Astrocyte (in vitro differentiated cells and primary cell): Measurements from ENCODE around the gene TMEM266. TPM values are rescaled to one million over a fixed set of nuclear protein-coding genes. Genes with fewer than 3 reads are reported as not detected.

Experiments used
- DNase-seq: peaks from one replicate; pipeline ENCODE4 v3.0.0-alpha.2; 2010; ENCODE audit warnings: low read depth
- FAIRE-seq: peaks from 2 replicates; lab custom pipeline; 2011; peaks lifted over from hg19 to GRCh38; lab: Jason Lieb, UNC
- H2AFZ ChIP-seq: 2 replicates; pipeline ENCODE4 v1.6.0; 2012; ENCODE audit warnings: low read depth, low read length, inconsistent platforms
- H3K27ac ChIP-seq: 2 replicates; pipeline ENCODE4 v1.5.1; 2011; ENCODE audit warnings: low read depth, low read length, inconsistent platforms
- H3K27me3 ChIP-seq: 2 replicates; pipeline ENCODE4 v1.6.0; 2011; ENCODE audit warnings: low read length, inconsistent platforms; ENCODE audit not compliant: insufficient read depth
- H3K36me3 ChIP-seq: 2 replicates; pipeline ENCODE4 v1.5.1; 2011; ENCODE audit warnings: low read length, inconsistent platforms; ENCODE audit not compliant: insufficient read depth
- H3K4me1 ChIP-seq: 2 replicates; pipeline ENCODE4 v1.5.1; 2011; ENCODE audit warnings: low read length, inconsistent platforms; ENCODE audit not compliant: insufficient read depth
- H3K4me2 ChIP-seq: 2 replicates; pipeline ENCODE4 v1.6.0; 2012; ENCODE audit warnings: low read length, inconsistent platforms
- H3K4me3 ChIP-seq: 2 replicates; pipeline ENCODE4 v1.5.1; 2011; ENCODE audit warnings: low read depth, mild to moderate bottlenecking, low read length, inconsistent platforms; ENCODE audit not compliant: insufficient read depth
- H3K79me2 ChIP-seq: 2 replicates; pipeline ENCODE4 v1.6.0; 2012; ENCODE audit warnings: mild to moderate bottlenecking, low read length, inconsistent platforms; ENCODE audit not compliant: insufficient read depth
- H3K9ac ChIP-seq: 2 replicates; pipeline ENCODE4 v1.6.0; 2012; ENCODE audit warnings: mild to moderate bottlenecking, low read length, inconsistent platforms
- H3K9me3 ChIP-seq: 2 replicates; pipeline ENCODE4 v1.5.1; 2012; ENCODE audit warnings: low read depth, mild to moderate bottlenecking, low read length, inconsistent platforms; ENCODE audit not compliant: insufficient read depth
- H4K20me1 ChIP-seq: 2 replicates; pipeline ENCODE4 v1.6.0; 2012; ENCODE audit warnings: low read length, inconsistent platforms; ENCODE audit not compliant: insufficient read depth
- H3K27ac Mint-ChIP-seq: one replicate; pipeline ENCODE4 v1.8.0; 2021; ENCODE audit warnings: mild to moderate bottlenecking, mixed read lengths; ENCODE audit not compliant: unreplicated experiment
- H3K27me3 Mint-ChIP-seq: one replicate; pipeline ENCODE4 v1.8.0; 2021; ENCODE audit warnings: low read depth, mixed read lengths; ENCODE audit not compliant: unreplicated experiment
- H3K36me3 Mint-ChIP-seq: one replicate; pipeline ENCODE4 v1.8.0; 2021; ENCODE audit warnings: low read depth, mixed read lengths; ENCODE audit not compliant: unreplicated experiment
- H3K4me1 Mint-ChIP-seq: one replicate; pipeline ENCODE4 v1.8.0; 2021; ENCODE audit warnings: low read depth, mixed read lengths; ENCODE audit not compliant: unreplicated experiment
- H3K4me3 Mint-ChIP-seq: one replicate; pipeline ENCODE4 v1.8.0; 2021; ENCODE audit warnings: mild to moderate bottlenecking, moderate library complexity, mixed read lengths; ENCODE audit not compliant: unreplicated experiment
- H3K9me3 Mint-ChIP-seq: one replicate; pipeline ENCODE4 v1.8.0; 2021; ENCODE audit warnings: mild to moderate bottlenecking, mixed read lengths; ENCODE audit not compliant: unreplicated experiment
- EZH2 ChIP-seq: IDR thresholded peaks from 2 replicates; pipeline ENCODE4 v1.6.1; 2012; ENCODE audit warnings: mild to moderate bottlenecking, low read length, inconsistent platforms; ENCODE audit not compliant: insufficient read depth
- total RNA-seq: library from RNA; stranded (reverse); gene quantifications from 2 replicates; pipeline ENCODE4 v1.2.1, GENCODE V29; 2021
- TF ChIP-seq, protein P1 (sequence below): IDR thresholded peaks from 2 replicates; pipeline ENCODE4 v1.5.1; 2011; ENCODE audit warnings: low read depth, mild to moderate bottlenecking, inconsistent platforms, low read length, moderate library complexity; ENCODE audit not compliant: insufficient read depth

The TMEM266 gene
- total RNA-seq, 1 donor from 2014 or later = 0.36 TPM

DNA sequence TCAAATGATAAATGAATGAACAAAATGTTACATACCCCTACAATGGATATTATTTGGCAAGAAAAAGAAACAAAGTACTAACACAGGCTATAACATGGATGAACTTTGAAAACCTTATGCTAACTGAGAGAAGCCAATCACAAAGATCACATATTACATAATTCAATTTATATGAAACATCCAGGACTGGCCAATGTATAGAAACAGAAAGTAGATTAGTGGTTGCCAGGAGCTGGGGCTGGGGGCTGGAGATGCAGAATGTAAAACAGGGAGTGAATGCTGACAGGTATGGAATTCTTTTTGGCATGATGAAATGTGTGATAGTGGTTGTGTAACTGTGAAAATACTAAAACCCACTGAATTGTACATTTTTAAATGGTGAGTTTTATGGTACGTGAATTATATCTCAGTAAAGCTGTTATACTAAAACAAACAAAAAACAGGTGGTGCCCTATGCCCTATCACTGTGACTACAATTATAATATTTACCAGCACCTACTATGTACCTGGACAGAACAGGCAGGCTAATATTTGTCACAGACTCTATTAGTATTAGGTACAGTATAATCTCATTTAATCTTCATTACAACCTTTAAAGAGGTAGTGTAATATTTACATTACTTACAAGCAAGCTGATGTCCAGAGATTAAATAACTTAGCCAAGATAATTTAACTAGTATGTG is 161.4 kb downstream of the TMEM266 start:
- H3K9me3 ChIP-seq = no peaks in the 10 kb centered on the region
- no peaks in the 10 kb centered on the region for H3K27me3 Mint-ChIP-seq
- no peaks in the 10 kb centered on the region for H3K36me3 ChIP-seq
- FAIRE-seq (no peak), DNase-seq (no peak)
- H2AFZ ChIP-seq = no peak overlapping the region
- no peak overlapping the region for H3K4me2 ChIP-seq
- H3K4me1 ChIP-seq = peaks cover 13% of the 10 kb centered on the region
- no peak overlapping the region for H3K4me3 ChIP-seq
- no peaks in the 10 kb centered on the region for H3K9me3 Mint-ChIP-seq
- TF ChIP-seq EZH2 = no peak
- TF ChIP-seq, protein P1, sequence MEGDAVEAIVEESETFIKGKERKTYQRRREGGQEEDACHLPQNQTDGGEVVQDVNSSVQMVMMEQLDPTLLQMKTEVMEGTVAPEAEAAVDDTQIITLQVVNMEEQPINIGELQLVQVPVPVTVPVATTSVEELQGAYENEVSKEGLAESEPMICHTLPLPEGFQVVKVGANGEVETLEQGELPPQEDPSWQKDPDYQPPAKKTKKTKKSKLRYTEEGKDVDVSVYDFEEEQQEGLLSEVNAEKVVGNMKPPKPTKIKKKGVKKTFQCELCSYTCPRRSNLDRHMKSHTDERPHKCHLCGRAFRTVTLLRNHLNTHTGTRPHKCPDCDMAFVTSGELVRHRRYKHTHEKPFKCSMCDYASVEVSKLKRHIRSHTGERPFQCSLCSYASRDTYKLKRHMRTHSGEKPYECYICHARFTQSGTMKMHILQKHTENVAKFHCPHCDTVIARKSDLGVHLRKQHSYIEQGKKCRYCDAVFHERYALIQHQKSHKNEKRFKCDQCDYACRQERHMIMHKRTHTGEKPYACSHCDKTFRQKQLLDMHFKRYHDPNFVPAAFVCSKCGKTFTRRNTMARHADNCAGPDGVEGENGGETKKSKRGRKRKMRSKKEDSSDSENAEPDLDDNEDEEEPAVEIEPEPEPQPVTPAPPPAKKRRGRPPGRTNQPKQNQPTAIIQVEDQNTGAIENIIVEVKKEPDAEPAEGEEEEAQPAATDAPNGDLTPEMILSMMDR = no peak
- H3K4me3 Mint-ChIP-seq = no peak overlapping the region
- peaks cover 12% of the 10 kb centered on the region for H3K4me1 Mint-ChIP-seq
- no peak overlapping the region for H3K27ac ChIP-seq
- no peaks in the 10 kb centered on the region for H3K79me2 ChIP-seq
- no peak overlapping the region for H3K9ac ChIP-seq
- no peak overlapping the region for H3K27ac Mint-ChIP-seq
- H3K36me3 Mint-ChIP-seq = peaks cover 21% of the 10 kb centered on the region
- peaks cover 37% of the 10 kb centered on the region for H4K20me1 ChIP-seq
- no peaks in the 10 kb centered on the region for H3K27me3 ChIP-seq

DNA sequence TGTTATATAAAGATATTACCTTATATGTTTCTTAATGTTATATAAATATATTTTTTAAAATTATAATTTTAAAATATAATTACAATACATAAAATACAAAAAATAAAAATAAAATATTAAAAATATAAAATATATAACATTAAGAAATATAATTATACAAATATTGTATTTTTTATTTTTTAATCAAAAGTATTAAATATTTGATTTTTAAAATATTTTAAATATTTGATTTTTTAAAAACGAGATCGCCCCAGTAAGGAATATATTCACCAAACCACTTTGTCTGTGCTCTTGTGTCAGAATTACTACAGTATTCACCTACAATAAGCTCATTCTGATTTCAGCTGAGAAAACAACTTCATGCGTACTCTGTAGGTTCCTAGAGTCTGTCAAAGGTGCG is 162.4 kb downstream of the TMEM266 start:
- no peak overlapping the region for H3K9ac ChIP-seq
- FAIRE-seq (no peak), DNase-seq (no peak)
- no peak overlapping the region for H3K27ac ChIP-seq
- no peaks in the 10 kb centered on the region for H3K36me3 ChIP-seq
- H3K27me3 ChIP-seq = no peaks in the 10 kb centered on the region
- Mint-ChIP-seq H3K9me3 (no peaks in the 10 kb centered on the region), H3K4me3 (no peak overlapping the region), H3K4me1 (peaks cover 7% of the 10 kb centered on the region), H3K27me3 (no peaks in the 10 kb centered on the region), H3K36me3 (peaks cover 21% of the 10 kb centered on the region), H3K27ac (no peak overlapping the region)
- peaks cover 28% of the 10 kb centered on the region for H4K20me1 ChIP-seq
- TF ChIP-seq, protein P1 = no peak
- TF ChIP-seq EZH2 = no peak
- no peak overlapping the region for H3K4me2 ChIP-seq
- H3K79me2 ChIP-seq = no peaks in the 10 kb centered on the region
- H3K4me3 ChIP-seq = no peak overlapping the region
- no peaks in the 10 kb centered on the region for H3K9me3 ChIP-seq
- H2AFZ ChIP-seq = no peak overlapping the region
- H3K4me1 ChIP-seq = peaks cover 7% of the 10 kb centered on the region

DNA sequence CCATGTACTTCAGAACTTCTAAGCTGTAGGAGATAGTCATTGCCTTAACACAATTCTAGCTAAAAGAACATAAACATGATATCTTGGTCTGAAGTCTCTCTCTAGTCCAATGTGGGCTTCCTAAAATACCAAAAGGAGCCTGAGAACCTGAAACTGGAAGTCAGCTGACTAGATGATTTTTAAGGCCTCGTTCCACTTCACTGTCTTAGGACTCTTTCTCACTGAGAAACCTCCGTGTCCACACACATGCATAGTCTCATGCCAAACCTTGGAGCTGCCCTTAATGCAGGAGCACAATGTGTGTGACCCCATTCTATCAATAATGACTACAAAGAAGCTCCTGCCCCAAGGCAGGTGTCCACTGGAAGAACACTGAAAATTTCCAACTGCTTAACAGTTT is 163.7 kb downstream of the TMEM266 start:
- no peaks in the 10 kb centered on the region for H3K27me3 ChIP-seq
- Mint-ChIP-seq H3K9me3 (no peaks in the 10 kb centered on the region), H3K27ac (no peak overlapping the region), H3K4me3 (no peak overlapping the region), H3K36me3 (peaks cover 21% of the 10 kb centered on the region), H3K27me3 (no peaks in the 10 kb centered on the region), H3K4me1 (no peaks in the 10 kb centered on the region)
- no peaks in the 10 kb centered on the region for H3K36me3 ChIP-seq
- no peaks in the 10 kb centered on the region for H3K9me3 ChIP-seq
- TF ChIP-seq, protein P1 = no peak
- TF ChIP-seq EZH2 = no peak
- no peak for FAIRE-seq
- H3K4me3 ChIP-seq = no peak overlapping the region
- H2AFZ ChIP-seq = no peak overlapping the region
- no peaks in the 10 kb centered on the region for H3K79me2 ChIP-seq
- H3K9ac ChIP-seq = no peak overlapping the region
- DNase-seq = no peak
- H3K27ac ChIP-seq = no peak overlapping the region
- no peaks in the 10 kb centered on the region for H3K4me1 ChIP-seq
- H3K4me2 ChIP-seq = no peak overlapping the region
- peaks cover 19% of the 10 kb centered on the region for H4K20me1 ChIP-seq
